NCI-H187 (cell line): ENCODE data around the gene SLCO3A1.

ENCODE experiments used
- DNase-seq, 2 experiments: peaks; one replicate each; lab custom pipeline; 2025; lab: John Stamatoyannopoulos, UW

Gene SLCO3A1

DNA sequence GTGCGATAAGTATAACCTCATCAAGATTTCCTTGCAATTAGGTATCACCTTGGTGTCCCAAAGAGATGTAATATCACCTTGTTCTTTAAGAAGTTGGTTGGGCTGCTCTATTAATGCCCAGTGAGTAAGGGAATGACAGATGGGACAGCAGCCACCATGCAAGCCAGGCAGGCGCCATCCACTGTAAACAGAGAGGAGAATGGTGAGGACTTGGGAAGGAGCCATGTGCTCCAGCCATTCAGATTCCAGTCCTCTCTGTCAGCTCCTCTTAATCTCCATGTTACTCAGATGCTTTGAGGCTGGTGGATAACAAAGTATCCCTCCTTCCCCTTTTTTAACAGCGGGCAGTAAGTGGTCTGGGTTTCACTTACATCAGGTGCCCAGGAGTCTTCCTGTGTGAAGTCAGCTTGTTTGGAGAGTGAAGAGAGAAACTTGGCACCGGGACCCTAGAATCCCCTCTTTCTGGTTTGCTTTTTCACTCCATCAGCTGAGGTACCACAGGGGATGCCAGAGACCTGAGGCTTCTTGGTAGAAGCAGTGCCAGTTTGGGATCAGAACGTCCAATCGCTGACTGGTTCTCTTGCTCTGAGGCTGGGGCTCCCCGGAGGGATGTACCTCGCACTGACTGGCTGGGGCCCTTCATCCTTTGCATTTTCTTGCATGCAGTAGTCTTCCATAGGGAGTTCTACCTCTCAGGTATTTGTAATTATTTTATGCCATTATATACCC, 29.5 kb downstream of the SLCO3A1 start:
- no peak for DNase-seq

DNA sequence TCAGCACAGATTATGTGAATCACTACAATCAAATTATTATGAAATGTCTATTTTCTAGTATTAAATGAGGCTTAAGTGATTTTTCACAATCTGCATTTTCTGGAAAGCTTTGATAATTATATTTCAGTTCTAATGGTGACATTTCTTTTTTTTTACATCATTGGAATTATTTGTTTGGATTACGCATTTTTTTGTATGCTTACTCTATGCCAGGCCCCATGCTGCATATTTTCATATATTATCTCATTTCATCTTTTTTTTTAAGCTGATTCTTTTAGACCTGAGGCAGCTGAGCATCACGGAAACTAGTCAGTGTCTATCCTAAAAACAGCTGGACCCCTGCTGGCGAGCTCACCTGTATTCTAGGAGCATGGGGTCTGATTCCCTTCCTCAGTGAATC, 31.1 kb downstream of the SLCO3A1 start:
- no peak for DNase-seq

DNA sequence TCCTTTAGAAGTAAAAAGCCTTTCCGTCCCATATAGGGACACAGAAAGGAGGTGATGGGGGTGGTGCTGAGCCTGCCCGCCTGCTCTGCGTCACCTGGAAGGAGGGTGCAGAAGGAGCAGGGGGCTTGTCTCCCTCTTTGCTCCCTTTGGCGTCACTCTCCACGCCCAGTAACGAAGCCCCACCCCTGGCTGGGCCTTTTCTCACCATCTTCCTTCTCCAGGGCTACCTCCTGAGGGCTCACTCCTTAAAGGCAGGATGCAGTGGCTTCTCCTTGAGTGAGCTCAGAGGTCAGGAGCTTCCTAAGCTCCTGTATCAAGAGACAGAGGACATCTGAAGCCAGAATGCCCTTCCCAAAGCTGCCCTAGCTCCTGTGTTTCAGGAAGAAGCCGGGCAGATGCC, 31.5 kb downstream of the SLCO3A1 start:
- no peak for DNase-seq

DNA sequence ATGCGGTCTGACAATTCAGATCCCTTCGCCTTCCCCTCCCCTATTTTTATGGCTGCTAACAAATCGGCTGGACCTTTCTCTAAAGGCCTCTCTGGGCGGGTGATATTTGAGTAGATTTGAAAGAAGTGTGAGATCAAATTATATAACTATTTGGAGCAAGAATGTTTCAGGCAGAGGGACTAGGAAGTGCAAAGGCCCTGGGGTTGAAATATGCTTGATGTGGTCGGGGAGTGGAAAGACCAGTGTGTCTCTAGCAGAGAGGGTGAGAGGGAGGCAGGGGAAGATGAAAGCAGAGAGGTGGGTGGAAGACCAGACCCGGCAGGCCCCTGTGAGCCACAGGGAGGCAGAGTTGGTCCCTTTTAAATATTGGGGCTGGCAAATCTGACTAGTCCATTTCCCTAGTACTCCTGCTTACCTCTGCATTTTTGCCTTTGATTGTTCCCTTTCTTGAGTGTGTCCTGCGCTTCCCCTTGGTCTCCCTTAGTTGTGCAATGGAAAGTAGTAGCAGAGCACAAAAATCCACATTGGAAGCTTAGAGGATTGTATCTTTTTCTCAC, 32.3 kb downstream of the SLCO3A1 start:
- DNase-seq = no peak

DNA sequence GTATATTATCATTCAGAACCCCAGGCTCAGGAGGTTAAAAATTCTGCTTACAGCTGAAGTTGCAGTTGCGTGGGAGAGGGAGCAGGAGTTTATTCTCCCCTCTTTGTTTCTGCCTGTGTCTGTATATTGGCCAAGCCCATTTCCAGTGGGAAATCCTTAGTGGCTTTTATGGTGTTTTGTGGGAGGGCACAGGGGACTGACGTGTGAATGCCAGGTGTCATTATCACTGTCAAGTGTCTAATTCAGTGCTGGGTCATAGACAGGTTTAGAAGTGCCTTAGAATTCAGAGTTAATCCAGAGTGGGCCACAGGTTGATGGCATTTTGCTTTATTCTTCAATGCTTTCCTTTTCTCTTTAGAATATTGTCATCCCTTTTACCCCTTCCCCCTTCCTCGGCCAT, 33.4 kb downstream of the SLCO3A1 start:
- DNase-seq = no peak

DNA sequence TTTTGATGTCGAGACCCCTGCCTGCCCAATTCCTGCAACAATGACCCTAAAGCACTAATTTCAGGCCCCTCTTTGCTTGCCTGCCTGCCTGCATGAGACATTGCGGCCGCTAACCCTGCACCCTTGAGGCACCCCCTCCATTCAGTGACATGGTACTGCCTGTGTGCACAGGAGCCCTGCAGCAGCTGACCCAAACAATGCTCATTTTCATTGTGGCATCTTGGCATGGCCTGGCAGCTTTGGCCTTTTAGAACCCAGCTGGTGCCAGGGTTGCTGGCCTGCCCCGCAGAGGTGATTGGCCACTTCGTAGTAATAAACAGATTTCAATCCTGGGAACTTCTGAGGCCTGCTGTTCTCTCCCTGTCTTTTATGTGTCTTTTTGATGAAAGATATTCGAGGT, 33.8 kb downstream of the SLCO3A1 start:
- no peak for DNase-seq

DNA sequence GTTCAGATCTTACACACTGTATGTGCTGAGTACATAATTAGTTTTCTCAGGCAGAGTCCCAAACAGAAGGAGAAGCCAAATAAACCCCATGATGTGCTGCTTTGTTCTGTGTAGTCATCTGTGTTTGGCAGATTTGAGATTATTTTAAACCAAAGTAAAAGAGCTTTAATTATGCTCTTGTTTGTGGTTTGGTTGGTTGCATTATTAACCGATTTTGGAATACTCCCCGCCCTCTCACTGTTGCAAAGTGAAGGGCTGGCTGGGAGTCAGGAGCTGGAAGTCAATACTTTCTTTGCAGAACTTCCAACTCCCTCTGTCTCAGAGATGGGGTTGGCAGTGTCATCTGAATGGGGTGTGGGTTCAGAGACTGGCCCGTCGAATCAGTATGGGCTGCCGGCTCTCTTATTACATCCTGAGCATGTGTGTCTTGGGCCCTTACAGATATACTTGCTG, 34.4 kb downstream of the SLCO3A1 start:
- no peak for DNase-seq

DNA sequence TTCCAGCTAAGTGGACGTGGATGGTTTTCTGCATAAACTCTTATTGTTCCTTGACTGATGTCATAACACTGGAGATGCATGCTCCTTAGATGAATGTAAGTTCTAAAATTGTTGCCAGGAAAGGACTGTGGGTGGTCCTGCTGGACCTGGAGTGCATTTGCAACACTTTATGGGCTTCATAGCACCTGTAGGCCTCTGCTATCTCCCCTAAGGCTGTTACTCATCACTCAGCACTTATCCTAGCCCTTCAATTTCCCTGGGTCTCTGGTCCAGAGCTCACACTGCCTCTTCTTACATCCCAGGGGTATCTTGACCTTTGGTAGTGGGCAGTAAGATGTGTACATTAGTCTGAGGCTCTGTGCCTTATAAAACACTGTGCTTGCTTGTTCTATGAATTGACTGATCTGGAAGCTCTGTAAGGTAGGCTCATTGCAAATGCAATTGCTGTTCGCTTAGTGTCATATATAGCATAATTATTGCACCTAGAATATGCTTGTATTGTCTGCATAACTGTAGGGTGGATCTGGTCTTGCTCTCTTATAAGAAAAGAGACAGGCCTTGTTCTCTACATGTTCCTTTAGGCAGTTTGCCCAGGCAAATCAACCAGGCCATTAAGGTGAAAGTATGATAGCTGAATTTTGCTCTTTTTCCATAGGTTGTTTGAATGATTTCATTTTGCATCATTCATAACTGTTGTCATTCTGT, 35.8 kb downstream of the SLCO3A1 start:
- DNase-seq = no peak

DNA sequence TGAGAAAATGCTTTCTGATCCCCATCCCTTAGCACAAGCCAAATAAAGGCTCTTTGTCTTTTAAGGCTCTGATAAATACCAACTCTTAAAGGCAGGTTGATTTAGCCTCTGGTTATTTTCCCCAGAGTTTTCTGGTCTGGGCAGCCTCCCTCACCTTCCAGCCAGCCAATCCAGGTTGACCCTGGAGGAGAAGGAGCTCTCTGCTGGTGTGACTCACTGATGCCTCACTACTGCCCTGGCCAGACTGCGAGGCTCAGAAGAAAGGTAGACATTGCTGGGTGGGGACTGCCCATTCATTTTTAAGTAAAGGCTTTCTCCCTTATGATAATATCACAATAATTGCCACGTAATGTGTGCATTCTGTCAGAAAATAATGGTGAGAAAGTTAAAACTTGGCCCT, 37.1 kb downstream of the SLCO3A1 start:
- DNase-seq = no peak

DNA sequence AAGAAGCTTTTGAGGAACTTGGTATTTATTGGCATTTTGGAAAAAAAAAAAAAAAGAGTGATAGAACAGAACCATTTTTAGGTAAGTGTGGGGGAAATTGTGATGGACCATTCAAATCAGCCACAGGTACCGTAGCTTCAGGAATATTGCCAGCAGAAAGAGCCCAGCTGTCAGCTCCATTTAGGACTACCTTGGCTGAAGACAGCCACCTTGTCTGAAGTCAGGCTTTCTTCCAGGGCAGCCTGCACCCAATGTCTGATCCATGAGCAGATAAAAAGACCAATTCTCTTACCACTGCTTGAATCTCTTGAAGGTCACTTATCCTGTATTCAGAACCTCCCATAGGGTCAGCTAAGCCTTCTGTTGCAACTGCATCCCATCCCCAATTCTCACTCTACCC, 37.6 kb downstream of the SLCO3A1 start:
- no peak for DNase-seq

DNA sequence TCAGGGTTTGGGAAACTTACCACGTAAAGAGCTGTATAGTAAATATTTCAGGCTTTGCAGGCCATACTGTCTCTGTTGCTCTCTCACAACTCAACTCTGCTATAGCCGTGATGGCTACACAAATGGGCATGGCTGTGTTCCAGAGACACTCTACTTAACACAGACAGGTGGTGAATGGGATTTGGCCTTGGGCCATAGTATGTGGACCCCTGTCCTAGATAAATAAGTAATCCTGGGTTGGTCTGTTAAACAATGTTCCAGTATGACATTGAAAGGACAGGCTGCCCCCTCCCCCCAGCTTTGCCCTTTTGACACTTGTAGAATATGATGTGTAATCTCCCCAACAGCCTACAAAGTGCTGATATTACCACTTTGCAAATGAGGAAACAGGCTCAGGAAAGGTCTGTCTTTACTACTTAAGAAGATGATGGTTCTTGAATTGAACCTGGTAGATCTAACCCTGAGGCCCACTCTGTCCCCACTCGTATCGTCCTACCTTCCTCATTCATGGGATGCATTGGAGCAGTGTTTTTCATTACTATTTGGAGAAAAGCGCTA, 38.4 kb downstream of the SLCO3A1 start:
- no peak for DNase-seq

DNA sequence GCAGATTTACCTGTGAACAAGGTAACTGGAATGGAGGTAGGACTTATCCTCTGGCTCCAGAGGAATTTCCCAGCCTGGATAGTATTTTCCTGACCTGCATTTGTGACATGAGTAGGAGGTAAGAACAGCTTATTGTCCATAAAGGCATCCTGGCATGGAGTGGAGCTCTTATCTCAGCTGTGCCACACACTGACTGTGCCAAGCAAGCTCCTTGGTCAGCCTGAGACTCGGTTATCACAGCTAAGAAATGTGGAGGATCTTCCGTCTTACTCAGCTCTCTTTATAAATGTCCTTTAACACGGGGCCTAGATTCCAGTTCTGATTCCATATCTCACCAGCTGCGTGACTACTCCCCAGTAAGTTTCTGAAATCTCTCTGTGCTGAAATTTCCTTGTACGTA, 38.9 kb downstream of the SLCO3A1 start:
- DNase-seq = no peak

DNA sequence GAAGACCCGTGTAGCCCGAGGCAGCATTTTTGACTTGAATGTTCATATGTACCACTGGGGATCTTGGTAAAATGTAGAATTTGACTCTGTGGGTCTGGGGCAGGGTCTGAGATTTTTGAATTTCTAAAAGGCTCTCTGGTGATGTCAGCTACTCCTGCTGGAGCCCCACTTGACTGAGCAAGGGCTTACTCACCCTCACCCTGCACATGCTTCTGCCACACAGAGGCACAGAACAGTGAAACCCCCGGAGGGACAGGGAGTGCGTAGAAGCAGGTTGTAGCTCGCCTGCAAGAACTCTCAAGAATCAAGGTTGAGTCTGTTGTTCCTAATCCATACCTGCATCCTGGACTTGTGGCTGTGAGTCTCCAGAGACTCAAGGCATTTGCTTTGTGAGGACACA, 41.1 kb downstream of the SLCO3A1 start:
- DNase-seq = no peak

DNA sequence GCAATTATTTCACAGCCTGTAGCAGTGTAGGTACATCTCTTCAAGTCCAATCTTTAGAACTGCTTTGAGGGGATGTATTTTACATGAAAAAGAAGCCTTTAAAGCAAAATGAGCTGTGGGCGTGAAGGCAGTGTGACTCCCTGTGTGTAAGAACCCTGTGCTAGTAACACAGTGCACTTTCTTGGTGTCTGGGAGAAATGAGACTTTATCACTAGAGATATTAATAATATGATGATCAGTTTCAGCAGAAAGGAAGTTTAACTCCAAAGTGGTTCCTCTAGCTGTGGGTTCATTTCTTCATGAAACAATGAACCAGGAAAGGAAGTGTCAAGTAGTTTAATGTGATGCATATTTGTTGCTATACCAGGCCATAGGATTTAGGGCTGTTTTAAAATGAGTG, 41.5 kb downstream of the SLCO3A1 start:
- no peak for DNase-seq

DNA sequence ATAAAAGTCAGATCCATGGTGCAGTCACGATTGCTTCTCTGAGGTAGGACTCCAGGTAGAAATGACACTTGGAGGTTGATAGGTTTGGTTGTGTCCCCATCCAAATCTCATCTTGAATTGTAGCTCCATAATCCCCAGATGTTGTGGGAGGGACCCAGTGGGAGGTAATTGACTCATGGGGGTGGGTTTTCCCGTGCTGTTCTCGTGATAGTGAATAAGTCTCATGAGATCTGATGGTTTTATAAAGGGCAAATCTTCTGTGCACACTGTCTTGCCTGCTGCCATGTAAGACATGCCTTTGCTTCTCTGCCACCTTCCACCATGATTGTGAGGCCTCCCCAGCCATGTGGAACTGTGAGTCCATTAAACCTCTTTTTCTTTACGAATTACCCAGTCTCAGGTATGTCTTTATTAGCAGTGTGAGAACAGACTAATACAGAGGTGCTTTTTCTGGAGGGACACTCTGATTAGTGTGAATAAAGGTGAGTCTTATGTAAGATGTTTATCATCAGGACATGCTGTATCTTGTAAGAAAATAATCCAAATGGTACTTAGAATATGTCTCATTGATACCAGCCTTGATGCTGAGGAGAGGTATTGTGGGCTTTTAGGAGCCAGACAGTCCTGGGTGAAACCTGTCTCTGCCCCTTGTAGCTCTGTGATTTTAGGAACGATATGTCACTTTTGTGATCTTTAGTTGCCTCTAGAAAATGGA, 43.0 kb downstream of the SLCO3A1 start:
- no peak for DNase-seq

DNA sequence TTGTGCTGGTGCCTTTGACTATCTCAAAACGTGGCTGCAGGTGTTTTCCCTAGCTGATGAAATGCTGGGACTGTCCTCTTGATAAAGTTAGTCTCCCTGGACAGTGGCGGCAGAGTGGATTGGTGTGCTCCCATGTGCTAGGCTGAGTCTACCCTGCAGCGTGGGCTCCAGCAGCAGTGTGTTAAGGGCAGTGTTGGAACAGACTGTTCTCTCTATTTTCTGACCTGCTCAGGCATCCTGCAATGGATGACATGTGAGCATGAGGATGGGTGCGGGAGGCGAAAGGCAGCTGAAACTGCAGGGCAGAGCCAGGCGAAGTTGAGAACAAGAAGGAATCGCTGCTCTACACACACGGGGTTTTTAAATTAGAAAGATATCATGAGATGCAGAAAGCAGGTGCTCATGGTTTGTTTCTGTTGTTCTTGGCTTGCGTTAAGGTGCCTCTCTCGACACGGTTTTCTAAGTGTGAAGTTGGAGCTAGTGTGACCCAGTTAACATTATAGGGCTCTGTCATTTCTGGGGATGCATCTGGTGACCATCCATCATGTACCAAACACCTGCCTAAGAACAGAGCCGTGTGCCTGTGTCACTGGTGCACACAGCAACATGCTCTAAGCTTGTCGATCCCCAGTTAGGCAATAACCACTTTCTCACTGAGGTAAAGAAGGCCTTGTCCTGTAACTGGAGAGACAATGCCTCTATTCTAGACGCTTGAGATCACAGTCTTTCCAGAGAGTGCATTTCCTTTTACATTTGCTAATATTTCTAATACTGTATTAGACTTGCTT, 44.3 kb downstream of the SLCO3A1 start:
- no peak for DNase-seq

DNA sequence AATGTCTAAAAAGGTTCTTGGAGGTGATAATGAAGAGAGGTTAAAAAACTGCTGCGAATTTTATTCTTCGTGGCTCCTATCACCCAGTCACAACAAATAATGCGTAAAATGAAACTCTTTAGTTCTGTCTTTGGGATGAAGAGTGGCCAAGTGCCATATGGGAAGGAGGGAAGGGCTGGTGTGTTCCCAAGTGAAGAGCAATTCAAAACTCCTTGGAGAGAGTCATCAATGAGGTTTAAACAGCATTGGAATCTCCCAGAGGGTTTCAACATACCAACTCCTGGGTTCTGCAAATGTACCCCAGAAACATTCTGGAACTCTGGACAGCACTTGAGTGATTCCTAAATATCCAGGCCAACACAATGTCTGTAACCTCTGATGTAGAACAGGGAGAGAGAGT, 45.3 kb downstream of the SLCO3A1 start:
- DNase-seq = no peak

DNA sequence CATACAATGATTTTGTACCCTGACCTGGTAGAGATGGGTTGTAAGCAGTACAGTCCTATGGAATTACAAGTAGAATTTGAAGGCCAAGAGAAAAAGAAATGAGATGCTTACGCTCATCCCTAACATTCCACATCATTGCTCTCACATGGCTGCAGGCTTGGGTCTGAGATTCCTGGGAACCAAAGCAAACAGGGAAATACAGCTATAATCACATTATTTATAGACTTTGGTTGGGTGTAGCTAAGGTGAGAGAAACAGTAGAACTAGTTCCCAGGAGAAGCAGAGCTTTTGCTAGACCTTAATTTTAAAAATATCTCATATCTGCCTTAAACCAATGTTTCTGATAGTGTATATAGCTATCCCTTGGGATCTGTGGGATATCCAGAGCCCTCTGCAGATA, 51.4 kb downstream of the SLCO3A1 start:
- DNase-seq = no peak

DNA sequence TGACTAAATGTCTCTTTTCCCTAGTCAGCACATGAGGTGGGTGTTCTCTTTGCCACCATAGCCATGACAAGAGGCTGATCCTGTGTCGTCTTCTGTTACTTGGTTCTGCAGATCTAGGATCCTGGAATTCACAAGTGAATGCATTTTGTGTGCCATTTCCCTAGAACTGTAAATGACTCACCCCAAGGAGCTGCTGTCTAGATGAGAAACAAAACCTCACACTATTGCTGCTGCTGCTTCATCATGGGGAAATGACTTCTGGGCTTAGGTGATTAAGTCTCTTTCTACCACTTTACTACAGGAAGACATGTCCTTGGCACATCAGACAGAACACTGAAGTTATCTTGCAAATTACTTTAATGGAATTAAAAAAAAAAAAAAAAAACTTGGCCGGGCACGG, 54.9 kb downstream of the SLCO3A1 start:
- DNase-seq = no peak

DNA sequence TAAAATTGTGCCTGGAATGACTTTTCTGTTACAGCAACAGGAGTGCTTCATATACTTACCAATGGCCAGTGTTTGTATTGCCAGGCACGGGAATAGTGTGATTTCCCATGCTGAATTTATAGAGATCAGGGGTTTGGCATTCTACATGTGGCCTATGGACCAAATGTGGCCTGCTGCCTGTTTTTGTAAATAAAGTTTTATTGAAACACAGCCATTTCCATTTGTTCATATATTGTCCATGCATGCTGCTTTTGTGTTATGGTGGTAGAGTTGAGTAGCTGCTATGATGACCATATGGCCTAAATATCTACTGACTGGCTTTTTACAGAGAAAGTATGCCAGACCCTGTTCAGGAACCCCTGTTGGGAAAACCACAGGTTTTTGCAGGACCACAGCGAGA, 55.6 kb downstream of the SLCO3A1 start:
- DNase-seq = no peak

DNA sequence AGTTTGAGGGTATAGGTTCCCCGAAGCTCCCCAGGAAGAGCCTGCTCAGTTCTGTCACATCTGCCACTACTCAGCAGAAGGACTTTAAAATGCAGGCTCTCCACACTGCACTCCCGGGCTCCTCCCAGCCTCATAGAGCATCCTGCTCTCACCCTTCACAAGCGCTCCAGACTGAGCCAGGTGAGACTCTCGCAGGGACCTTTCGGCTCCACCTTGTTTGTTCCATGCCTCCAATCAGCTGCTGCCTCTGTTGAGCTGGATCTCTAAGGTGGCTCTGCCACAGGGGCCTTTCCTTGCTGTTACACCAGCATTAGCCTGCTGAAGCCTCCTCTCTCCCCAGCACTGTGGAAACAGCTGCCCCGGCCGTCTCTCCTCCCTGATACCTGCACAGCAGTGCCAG, 56.1 kb downstream of the SLCO3A1 start:
- DNase-seq = peak; percentile 78 to 89

DNA sequence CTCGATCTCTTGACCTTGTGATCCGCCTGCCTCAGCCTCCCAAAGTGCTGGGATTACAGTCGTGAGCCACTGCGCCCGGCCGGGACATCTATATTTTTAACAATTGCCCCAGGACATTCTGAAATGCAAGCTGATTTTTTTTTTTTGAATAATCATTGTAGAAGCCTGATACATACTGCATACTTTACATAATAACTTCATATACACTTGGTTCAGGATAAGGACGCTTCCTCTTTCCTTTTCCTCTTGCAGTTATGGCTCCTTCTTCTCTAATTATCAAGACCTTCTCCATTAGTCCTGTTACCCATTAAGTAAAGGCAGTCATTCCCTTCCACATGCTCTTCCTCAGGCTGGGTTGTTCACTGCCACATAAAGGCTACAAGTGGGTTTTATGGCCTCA, 58.3 kb downstream of the SLCO3A1 start:
- no peak for DNase-seq
